Urothelium cell line (cell line): ENCODE results near the gene DYNC2LI1.
"Not testable (repeated sequence)": the region's sequence is repeated elsewhere in the genome, so short reads cannot be mapped to it uniquely, and the experiment has no call there.

Experiments
- DNase-seq: peaks from one replicate; pipeline ENCODE4 v3.0.0; 2011; ENCODE audit warnings: low spot score, mixed read lengths
- FAIRE-seq: peaks from 2 replicates; lab custom pipeline; 2011; peaks lifted over from hg19 to GRCh38; lab: Jason Lieb, UNC

The DYNC2LI1 gene

DNA sequence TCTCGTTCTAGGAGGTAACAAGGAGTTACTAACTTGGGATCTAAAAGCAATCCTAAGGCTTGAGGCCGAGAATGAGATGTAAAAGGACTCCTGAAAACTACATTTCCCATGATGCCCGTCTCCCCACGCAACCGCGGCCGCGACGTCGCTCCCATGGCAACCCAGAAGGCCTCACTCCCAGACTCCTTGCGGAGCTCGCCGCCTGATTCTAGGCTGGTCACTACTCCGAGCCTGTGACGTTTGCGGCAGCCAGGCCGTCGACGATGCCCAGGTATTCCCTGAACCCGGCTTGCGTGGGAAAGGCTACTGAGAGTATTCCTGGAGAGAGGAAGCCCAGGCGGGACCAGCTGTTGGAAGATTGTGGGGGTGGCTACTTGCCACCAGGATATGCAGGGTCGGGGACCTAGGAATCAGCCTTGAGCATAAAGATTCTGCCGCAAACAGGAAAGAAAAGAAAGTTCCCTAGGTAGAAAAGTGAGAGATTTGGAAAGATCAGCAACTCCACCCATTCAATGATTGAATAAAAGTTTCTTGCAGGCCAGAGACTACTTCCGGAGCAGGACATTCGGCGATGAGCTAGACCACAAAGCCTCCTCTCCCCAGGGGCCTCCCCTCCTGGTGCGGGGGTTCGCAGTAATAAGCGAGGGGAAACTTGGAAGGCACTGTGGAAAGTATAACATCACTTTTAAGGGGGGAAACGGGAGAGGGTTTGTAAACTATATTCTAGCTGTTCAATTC, at the start of gene DYNC2LI1:
DYNC2LI1 (plus strand) TSS at position 164 of the 738 bp plus-strand sequence; CDS start at position 264, 100 bp downstream.
- FAIRE-seq (peak; percentile 86), DNase-seq (peak; percentile 97)

DNA sequence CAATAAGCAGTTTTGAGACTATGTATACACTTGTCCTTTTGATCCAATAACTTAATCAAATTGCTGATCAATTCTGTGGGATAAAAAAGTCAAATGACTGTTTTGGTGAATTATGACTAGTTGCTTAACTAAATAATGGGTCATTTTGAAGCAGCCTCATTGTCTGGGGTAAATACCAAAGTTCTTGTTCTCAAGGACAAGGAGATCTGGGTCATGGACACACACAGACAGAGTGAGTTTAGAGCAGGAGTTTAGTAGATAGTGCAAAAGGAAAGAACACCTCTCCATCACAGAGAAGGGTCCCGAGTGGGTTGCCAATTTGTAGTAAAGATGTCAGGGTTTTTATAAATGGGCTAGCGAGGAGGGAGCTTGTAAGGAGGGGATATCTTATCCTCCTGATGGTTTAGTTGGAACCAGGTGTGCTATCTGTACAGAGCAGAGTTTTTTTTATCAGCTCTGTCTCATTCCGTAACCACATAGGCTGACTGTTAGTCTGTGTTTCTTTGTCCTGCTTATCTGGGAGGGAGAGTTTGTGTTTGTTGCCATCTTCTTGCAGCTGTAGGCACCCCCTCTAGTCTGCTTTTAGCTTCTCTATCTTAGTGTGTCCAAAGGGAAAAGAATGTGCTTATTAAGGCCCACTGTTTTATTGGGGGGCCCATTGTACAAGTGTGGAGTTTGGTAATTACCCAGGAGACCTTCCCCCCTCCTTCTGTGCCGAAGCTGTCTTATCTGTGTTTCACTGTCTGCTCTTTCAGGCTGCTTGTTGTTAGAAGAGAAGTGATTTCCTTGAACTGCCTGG, 48.9 kb upstream of the DYNC2LI1 start:
- DNase-seq = no peak
- FAIRE-seq = no peak

DNA sequence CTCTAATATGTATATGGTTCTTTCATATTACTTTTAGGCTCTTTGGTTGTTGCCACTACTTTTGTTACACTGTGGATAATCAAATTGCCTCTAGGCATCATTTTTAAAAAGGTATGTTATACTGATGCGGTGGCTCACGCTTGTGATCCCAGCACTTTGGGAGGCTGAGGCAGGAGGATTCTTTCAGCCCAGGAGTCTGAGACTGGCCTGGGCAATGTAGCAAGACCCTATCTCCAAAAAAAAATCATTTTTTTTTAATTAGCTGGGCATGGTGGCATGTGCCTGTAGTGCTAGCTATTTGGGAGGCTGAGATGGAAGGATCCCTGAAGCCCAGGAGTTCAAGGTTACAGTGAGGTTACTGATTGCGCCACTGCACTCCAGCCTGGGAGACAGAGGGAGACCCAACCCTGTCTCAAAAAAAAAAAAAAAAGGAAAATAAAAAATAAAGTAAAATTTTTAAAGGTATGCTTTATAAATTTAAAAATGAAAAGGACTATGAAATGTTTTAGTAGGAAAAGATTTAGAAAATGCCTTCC, 48.1 kb upstream of the DYNC2LI1 start:
- FAIRE-seq (no peak), DNase-seq (no peak)

DNA sequence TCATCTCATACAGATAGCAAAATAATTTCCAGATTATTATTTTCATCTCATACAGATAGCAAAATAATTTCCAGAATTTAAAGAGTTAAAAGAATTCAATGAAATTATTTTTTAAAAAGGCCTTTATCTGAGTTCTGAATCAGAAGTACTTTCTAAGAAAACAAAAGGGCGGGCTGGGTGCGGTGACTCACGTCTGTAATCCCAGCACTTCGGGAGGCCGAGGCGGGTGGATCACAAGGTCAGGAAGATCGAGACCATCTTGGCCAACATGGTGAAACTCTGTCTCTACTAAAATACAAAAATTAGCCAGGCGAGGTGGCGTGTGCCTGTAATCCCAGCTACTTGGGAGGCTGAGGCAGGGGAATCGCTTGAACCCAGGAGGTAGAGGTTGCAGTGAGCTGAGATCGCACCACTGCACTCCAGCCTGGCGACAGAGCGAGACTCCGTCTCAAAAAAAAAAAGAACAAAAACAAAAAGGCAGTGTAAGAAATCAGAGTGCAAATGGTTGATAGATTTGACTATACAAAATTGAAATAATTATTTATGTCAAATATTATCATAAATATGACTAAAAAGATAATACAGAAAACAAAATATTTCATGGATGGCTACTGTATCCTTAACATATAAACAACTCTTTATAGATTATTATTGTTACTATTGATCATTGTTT, 46.7 kb upstream of the DYNC2LI1 start:
- DNase-seq, FAIRE-seq: not testable (repeated sequence)

DNA sequence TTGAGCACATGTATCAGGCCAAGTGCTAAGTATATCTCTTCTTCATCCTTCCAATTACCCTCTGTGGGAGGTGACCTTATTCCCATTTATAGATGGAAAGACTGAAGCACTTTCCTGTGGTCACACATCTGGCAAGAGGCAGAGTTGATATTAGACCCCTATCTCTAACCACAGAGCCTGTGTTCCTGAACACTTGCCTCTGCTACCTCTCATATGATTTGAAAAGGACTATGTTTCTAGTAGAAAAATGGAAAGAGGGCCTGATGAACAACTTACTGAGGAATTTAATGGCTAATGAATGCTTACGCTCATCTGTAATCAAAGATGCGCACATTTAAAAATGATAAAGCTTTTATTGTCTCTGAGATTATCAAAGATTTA, 46.2 kb upstream of the DYNC2LI1 start:
- no peak for FAIRE-seq
- no peak for DNase-seq

DNA sequence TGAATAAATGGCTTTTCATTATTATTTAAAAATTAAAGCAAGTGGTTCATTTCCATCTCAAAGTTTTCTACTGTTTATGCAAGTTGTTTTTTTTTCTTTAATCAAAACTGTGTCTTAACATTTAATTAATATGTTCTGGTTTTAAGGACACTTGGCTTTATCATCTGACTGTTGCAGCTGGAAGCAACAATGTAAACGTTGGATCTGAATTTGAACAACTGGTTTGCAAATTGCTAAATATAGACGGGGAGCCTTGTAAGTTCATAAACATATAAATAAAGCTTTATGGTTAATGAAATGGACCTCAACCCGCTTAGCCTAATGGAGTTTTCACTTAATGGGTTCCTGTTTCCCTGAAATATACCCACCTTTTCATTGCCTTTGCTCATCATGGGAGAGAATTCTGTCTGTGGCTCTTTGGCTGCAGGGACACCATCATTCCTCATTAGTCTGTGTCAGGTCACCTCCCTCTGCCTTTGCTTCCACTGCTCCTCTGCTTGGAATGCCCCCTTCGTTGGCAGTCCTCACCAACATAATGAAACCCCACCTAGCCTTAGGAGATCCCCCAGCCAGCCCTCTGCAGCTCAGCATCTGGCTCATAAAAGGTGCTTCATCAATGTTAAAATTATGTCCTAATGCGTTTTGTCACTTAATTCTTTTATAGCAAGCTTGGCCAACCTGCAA, 44.2 kb upstream of the DYNC2LI1 start:
- FAIRE-seq (no peak), DNase-seq (no peak)

DNA sequence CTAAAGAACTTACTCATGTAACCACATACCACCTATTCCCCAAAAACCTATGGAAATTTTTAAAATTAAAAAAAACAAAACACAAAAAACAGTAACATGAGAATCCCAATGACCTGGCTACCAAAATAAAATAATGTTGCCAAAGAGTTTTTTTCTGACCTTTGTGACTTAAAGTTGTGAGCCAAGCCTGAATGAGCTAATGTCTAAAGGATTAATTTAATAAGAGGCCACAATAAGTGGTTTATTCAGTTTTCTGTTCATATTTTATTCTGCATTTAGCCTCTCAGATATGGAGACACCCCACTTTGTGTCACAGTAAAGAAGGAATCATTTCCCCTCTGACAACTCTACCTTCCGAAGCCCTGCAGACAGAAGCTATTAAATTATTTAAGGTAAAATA, 42.6 kb upstream of the DYNC2LI1 start:
- no peak for FAIRE-seq

DNA sequence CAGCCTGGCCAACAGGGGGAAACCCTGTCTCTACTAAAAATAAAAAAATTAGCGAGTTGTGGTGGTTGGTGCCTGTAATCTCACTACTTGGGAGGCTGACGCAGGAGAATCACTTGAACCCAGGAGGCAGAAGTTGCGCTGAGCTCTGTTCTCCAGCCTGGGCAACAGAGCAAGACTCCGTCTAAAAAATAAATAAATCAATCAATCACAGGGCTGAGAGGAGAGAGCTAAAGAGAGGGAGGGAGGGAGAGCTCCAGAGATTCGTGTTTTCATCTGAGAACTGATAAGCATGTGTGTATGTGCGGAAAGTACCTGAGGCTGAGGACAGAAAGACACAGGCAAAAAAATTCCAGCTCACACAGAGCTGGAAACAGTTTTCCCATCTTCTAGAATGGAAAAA, 37.2 kb upstream of the DYNC2LI1 start:
- DNase-seq = no peak
- FAIRE-seq = no peak

More for the DNA sequence above, 42.6 kb upstream of the DYNC2LI1 start:
- no peak for DNase-seq

DNA sequence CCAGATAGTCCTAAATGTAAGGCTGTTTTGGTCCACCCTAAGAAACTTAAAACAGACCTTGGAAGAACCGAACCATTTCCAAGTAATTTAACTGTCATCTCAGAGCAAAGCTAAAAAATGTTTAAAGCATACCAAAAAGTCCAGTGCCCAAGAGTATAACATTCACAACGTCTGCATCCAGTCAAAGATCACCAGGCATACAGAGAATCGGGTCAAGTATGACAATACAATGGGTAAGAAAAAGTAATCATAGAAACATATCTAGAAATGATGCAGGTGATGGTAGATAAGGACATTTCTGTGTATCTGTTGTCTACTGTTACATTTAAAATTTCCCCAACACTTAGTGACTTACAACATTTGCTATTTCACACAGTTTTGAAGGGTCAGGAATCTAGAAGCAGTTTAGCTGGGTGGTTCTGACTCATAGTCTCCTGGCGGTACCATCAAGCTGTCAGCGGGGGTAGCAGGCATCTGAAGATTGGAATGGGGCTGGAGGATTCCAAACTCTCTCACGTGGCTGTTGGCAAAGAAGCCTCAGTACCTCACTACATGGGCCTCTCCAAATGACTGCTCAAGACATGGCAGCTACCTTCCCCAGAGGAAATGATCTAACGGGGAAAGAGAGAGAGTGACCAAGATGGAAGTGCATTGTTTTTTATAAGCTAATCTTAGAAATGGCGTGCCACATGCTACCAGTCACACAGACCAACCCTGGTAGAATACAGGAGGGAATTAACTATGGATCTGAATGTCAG, 36.6 kb upstream of the DYNC2LI1 start:
- DNase-seq (peak; percentile 62), FAIRE-seq (peak; percentile 9)

DNA sequence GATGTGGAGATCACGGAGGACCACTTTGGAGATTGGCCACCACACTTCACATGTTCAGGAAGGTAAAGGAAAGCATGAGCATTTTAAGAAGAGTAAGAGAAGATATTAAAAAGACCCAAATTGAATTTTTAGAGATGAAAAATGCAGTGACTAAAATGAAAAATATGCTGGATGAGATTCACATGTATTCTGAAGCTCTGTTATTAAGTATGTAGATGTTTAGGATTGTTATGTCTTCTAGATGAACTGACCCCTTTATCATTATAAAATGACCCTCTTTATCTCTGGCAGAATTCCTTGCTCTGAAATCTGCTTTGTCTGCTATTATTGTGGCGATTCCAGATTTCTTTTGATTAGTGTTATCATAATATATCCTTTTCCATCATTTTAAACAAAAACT, 36.0 kb upstream of the DYNC2LI1 start:
- FAIRE-seq (no peak), DNase-seq (no peak)

DNA sequence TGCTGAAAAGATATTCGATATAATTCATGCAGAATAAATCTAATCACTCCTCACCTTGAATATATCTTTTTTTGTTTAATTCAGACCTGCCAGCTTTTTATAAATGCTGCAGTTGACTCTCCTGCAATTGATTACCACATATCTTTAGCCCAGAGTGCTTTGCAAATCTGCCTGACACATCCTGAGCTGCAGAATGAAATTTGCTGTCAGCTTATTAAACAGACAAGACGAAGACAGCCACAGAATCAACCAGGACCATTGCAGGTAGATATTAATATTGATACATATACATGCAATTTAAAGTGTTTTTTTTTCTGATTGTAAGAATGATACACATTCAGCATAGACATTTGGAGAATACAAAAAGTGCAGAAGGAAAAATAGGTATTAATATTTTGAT, 35.6 kb upstream of the DYNC2LI1 start:
- FAIRE-seq (no peak), DNase-seq (no peak)

DNA sequence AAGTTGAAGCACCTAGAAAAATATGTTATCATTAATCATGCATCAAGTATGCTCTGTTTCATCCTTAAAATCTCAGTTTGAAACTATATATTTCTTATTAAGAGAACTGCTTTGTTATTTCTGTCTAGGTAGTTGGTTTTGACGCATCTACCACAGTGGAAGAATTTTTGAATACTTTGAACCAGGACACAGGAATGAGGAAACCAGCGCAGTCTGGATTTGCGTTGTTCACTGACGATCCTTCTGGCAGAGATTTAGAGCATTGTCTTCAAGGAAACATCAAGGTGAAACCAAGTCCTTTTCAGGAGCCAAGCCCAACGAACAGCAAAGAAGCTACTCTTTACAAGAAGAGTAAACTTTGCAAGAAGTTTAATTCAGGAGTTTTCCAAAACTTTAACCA, 30.1 kb upstream of the DYNC2LI1 start:
- FAIRE-seq = no peak
- no peak for DNase-seq

DNA sequence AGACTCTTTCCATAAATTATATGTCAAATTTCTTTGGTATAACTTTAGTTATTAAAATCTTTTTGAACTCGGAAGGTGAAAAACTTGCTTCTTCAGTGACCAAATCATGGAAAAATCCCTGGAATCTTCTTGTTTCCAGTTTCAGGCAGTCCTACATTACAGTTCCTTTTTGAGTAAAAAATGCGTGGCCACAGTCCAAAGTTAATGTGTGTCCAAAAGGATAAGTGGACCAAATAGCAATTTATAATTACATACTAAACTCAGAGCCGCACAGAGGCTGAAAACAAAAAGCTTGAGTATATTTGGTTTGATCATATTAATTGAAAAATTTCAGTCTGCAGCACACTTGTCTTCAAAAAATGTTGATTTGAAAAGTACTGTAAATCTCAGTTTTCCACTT, 28.4 kb upstream of the DYNC2LI1 start:
- no peak for FAIRE-seq
- no peak for DNase-seq

DNA sequence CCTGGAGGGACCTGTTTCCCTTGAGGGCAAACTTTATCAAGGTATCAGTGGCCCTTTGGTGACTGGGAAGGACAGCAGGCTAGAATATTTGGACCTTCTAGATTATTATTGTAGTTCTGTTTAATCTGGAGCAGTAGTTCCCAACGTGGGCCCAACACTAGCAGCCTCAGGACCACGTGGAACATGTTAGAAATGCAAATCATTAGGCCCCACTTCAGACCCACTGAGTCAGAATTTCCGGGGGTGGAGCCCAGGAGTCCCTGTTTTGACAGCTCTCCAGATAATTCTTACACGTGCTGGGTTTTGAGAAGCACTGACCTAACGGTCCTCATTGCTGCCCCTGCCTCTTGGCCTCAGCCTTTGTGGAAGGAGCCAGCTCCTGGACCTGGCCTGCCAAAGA, 25.5 kb upstream of the DYNC2LI1 start:
- FAIRE-seq = no peak
- DNase-seq = no peak

DNA sequence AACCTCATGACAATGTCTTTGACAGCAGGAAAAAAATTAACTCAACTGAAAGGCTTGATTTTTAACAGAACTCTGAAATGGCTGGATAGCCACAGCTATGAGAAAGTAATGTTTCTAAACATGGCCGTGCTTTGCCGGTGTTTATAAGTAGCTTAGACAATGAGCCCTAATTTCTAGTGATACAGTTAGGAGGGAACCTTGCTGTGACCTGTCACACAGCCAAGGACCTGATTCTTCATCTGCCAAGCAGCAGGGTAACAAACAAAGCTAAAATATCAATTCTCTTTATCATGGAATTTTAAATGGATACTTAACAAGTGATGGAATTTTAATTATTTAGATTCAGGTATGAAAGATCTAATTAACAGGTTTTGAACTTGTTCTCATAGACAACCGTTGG, 24.3 kb upstream of the DYNC2LI1 start:
- FAIRE-seq (no peak), DNase-seq (no peak)

DNA sequence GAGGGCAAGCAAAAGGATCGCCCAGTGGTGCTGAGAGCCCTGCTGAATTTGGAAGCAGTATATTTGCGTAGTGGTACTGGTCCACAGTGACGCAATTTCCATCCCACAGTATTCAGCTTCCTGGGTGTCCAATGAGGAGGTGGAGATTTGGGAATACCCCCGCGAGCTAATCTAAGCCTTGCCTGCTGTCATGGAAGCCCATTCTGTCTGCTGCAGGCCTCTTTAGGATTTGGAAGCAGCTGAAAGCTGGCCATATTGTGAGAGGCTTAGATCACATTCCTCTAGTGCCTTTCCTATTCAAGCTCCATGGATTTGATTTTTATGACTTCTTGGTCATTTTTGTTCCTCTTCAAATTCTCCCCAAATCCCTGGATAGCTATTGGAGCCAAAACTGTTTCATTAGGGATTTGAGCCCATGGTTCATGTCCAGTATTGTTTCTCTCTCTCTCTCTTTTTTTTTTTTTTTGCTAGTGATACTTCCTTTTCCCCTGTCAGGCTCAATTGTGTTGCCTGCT, 22.3 kb upstream of the DYNC2LI1 start:
- DNase-seq (no peak), FAIRE-seq (no peak)

DNA sequence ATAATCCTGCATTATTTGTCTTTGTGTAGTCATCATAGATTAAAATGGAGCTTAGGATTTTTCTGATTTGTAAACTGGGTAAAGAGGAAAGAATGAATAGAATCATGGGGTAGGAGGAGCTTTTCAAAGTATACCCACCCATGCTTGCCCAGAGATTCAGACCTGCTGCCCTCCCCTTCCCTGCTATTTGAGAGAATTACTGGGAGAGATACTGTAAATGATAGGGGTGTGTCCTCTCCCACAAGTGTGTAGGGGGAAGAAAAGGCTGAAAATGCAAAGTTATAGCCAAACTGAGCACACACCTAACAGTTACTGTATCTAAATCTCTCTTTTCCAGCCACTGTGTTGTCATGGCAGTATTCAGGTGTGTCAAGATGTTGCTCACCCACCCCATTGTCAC, 21.5 kb upstream of the DYNC2LI1 start:
- FAIRE-seq = no peak
- no peak for DNase-seq

DNA sequence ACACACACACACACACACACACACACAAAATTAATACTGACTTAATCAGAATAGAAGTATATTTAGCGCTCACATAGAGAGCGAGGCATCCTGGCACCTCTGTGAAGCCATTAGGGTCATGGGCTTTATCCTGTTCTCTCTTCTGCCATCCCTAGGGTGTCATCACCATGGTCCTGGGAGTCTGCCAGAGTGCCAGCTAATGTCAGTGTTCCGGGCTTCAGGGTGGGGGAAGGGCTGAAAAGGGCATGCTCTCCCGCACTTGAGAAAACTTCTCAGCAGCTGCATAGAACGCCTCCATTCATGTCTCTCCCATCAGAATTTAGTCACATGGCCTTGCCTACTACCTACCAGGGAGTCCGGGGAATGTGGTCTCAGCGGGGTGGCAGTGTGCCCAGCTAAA, 19.7 kb upstream of the DYNC2LI1 start:
- FAIRE-seq = no peak
- no peak for DNase-seq

DNA sequence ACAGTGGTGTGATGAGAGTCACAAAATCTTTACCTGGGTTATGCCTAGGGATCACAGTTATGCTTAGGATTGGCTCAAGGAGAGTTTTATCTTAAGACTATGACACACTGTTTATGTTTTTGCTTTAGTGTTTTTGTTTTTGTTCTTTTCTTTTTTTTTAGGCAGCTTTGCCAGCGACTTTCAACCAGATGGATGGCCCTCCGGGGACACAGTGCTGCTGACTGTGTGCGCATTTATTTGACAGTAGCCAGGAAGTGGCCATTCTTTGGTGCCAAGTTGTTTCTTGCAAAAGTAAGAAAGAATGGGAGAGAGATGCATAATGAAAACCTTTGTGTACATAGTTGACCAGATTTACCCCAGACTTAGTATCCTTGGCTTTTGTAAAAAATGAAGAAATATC, 15.1 kb upstream of the DYNC2LI1 start:
- FAIRE-seq = no peak
- no peak for DNase-seq

DNA sequence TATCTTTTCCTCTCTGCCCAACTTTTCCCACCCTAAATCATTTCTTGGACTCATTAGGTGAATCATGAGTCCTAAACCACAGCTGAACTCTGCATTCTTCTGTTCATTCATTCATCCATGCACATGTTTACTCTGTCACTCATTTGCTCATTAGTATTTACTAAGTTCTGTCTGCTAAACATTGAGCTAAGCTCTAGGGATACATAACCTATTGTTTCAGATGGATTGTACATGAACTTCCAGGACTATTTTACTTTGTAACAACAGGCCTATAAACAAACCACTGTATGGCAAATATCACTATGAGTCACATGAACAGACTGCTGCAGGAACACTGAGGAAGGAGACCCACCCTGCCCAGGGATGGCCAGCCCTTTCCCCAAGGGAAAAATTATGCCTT, 14.6 kb upstream of the DYNC2LI1 start:
- DNase-seq = peak; percentile 56
- peak; percentile 67 for FAIRE-seq
